Activated CD4-positive, alpha-beta T cell treated with anti-CD3 and anti-CD28 coated beads, Interleukin-2, amount 50 U/mL, for 4 hours (primary cell): ENCODE measurements around the gene RAD23B.
"Not testable (repeated sequence)": the region's sequence is repeated elsewhere in the genome, so short reads cannot be mapped to it uniquely, and the experiment has no call there.

Experiments
- DNase-seq, 2 experiments: peaks; one replicate each; pipeline ENCODE4 v3.0.0-alpha.2; 2020

RAD23B gene

GRCh38 chr9:107282759-107283622, at the start of gene RAD23B:
Gene RAD23B, plus strand, starts transcription at chr9:107283279. Its CDS starts 351 bp downstream, at chr9:107283630.
- DNase-seq = peak; percentile 97 to 98

- no peak for DNase-seq
Observed at GRCh38 chr9:107235765-107236442, 47.2 kb upstream of the RAD23B start.

- DNase-seq = no peak
Observed at GRCh38 chr9:107237873-107238272, 45.2 kb upstream of the RAD23B start.

GRCh38 chr9:107239474-107239873, 43.6 kb upstream of the RAD23B start:
- DNase-seq = no peak

- DNase-seq = no peak
Observed at GRCh38 chr9:107240260-107240659, 42.8 kb upstream of the RAD23B start.

GRCh38 chr9:107242073-107243030, 40.7 kb upstream of the RAD23B start:
- DNase-seq = no peak

GRCh38 chr9:107243742-107244141, 39.3 kb upstream of the RAD23B start:
- DNase-seq = peak; percentile 21 to 38

GRCh38 chr9:107246259-107247254, 36.5 kb upstream of the RAD23B start:
- DNase-seq = no peak

GRCh38 chr9:107248714-107249113, 34.4 kb upstream of the RAD23B start:
- no peak for DNase-seq

GRCh38 chr9:107249131-107249533, 33.9 kb upstream of the RAD23B start:
- DNase-seq = no peak

GRCh38 chr9:107249665-107250285, 33.3 kb upstream of the RAD23B start:
- DNase-seq = no peak

GRCh38 chr9:107251756-107252322, 31.2 kb upstream of the RAD23B start:
- DNase-seq = no peak

GRCh38 chr9:107258919-107259318, 24.2 kb upstream of the RAD23B start:
- DNase-seq = no peak

GRCh38 chr9:107259751-107260313, 23.2 kb upstream of the RAD23B start:
- DNase-seq = not testable (repeated sequence)

GRCh38 chr9:107260437-107261081, 22.5 kb upstream of the RAD23B start:
- DNase-seq = no peak

GRCh38 chr9:107261106-107261505, 22.0 kb upstream of the RAD23B start:
- no peak for DNase-seq

- DNase-seq = no peak
Observed at GRCh38 chr9:107263289-107263688, 19.8 kb upstream of the RAD23B start.

- no peak for DNase-seq
Observed at GRCh38 chr9:107266624-107267368, 16.3 kb upstream of the RAD23B start.

- no peak for DNase-seq
Observed at GRCh38 chr9:107268560-107268959, 14.5 kb upstream of the RAD23B start.
